IPS DF 6.9 (cell line): ENCODE results near the gene GNAZ.

ENCODE experiments used
- DNase-seq: peaks from one replicate; pipeline ENCODE4 v3.0.0-alpha.2; 2013; ENCODE audit warnings: low read depth, low spot score
- H3K27ac ChIP-seq: one replicate; pipeline ENCODE4 v1.5.1; 2013; ENCODE audit warnings: low read length, control low read depth
- H3K27me3 ChIP-seq: 2 replicates; pipeline ENCODE4 v1.6.1; 2013; ENCODE audit warnings: mild to moderate bottlenecking, low read length; ENCODE audit not compliant: control insufficient read depth, insufficient read depth
- H3K36me3 ChIP-seq: 2 replicates; pipeline ENCODE4 v1.6.1; 2013; ENCODE audit warnings: low read length; ENCODE audit not compliant: control insufficient read depth, insufficient read depth
- H3K4me1 ChIP-seq: 2 replicates; pipeline ENCODE4 v1.6.1; 2013; ENCODE audit warnings: low read length; ENCODE audit not compliant: control insufficient read depth, insufficient read depth
- H3K4me3 ChIP-seq: 2 replicates; pipeline ENCODE4 v1.5.1; 2013; ENCODE audit warnings: mild to moderate bottlenecking, low read length
- H3K9me3 ChIP-seq: 2 replicates; pipeline ENCODE4 v1.6.1; 2013; ENCODE audit warnings: low read length, inconsistent platforms; ENCODE audit not compliant: control insufficient read depth, insufficient read depth
- whole genome bisulfite sequencing: extraction: QIAGEN DNeasy Blood & Tissue Kit; methylation state at CpG from one replicate; pipeline ENCODE4 v1.1.7; 2013; ENCODE audit warnings: mixed read lengths, missing lambda C conversion rate; ENCODE audit not compliant: insufficient read length, insufficient coverage; 5-methylcytosine and 5-hydroxymethylcytosine counted together

GNAZ gene

GRCh38 chr22:23116506-23117263 lies 46.4 kb downstream of the GNAZ start:
- H3K9me3 ChIP-seq: no peaks in the 10 kb centered on the region
- no peak overlapping the region for H3K27ac ChIP-seq
- H3K27me3 ChIP-seq: no peaks in the 10 kb centered on the region
- H3K4me3 ChIP-seq: no peak overlapping the region
- H3K4me1 ChIP-seq: no peaks in the 10 kb centered on the region; the same call in 1 of the 2 replicates
- H3K36me3 ChIP-seq: no peaks in the 10 kb centered on the region; the same call in 1 of the 2 replicates
- WGBS: no CpG with 5 or more reads among the region's 10 CpGs
- no peak for DNase-seq

- Histone ChIP-seq H3K27me3 (no peaks in the 10 kb centered on the region), H3K36me3 (no peaks in the 10 kb centered on the region; the same call in 1 of the 2 replicates), H3K4me1 (no peaks in the 10 kb centered on the region; the same call in 1 of the 2 replicates), H3K9me3 (no peaks in the 10 kb centered on the region), H3K4me3 (no peak overlapping the region), H3K27ac (no peak overlapping the region)
- WGBS: no CpG with 5 or more reads among the region's 10 CpGs
- DNase-seq: no peak
Observed at GRCh38 chr22:23117275-23117674, 47.0 kb downstream of the GNAZ start.

- H3K4me1 ChIP-seq: no peaks in the 10 kb centered on the region; the same call in 1 of the 2 replicates
- no CpG with 5 or more reads among the region's 15 CpGs for WGBS
Observed at GRCh38 chr22:23117891-23118646, 47.8 kb downstream of the GNAZ start.

GRCh38 chr22:23118647-23119493 lies 48.6 kb downstream of the GNAZ start:
- no peaks in the 10 kb centered on the region; the same call in 1 of the 2 replicates for H3K4me1 ChIP-seq
- WGBS: no CpG with 5 or more reads among the region's 7 CpGs
- no peaks in the 10 kb centered on the region for H3K9me3 ChIP-seq
- no peaks in the 10 kb centered on the region; the same call in 1 of the 2 replicates for H3K36me3 ChIP-seq
- no peak overlapping the region for H3K27ac ChIP-seq
- no peak for DNase-seq
- H3K4me3 ChIP-seq: no peak overlapping the region
- no peaks in the 10 kb centered on the region for H3K27me3 ChIP-seq

More at GRCh38 chr22:23117891-23118646, 47.8 kb downstream of the GNAZ start:
- Histone ChIP-seq H3K36me3 (no peaks in the 10 kb centered on the region; the same call in 1 of the 2 replicates), H3K4me3 (no peak overlapping the region), H3K9me3 (no peaks in the 10 kb centered on the region), H3K27ac (no peak overlapping the region), H3K27me3 (no peaks in the 10 kb centered on the region)
- DNase-seq: no peak

- no peak overlapping the region for H3K4me3 ChIP-seq
- no peaks in the 10 kb centered on the region; the same call in 1 of the 2 replicates for H3K4me1 ChIP-seq
- H3K9me3 ChIP-seq: no peaks in the 10 kb centered on the region
- no peaks in the 10 kb centered on the region; the same call in 1 of the 2 replicates for H3K36me3 ChIP-seq
- DNase-seq: no peak
- no peak overlapping the region for H3K27ac ChIP-seq
- no CpG with 5 or more reads among the region's 15 CpGs for WGBS
- no peaks in the 10 kb centered on the region for H3K27me3 ChIP-seq
Observed at GRCh38 chr22:23119494-23120414, 49.4 kb downstream of the GNAZ start.

- no peak for DNase-seq
- Histone ChIP-seq H3K27ac (no peak overlapping the region), H3K4me1 (no peaks in the 10 kb centered on the region; the same call in 1 of the 2 replicates), H3K4me3 (no peak overlapping the region), H3K36me3 (no peaks in the 10 kb centered on the region; the same call in 1 of the 2 replicates), H3K27me3 (no peaks in the 10 kb centered on the region), H3K9me3 (no peaks in the 10 kb centered on the region)
- no CpG with 5 or more reads among the region's 7 CpGs for WGBS
Observed at GRCh38 chr22:23120415-23120899, 50.1 kb downstream of the GNAZ start.

GRCh38 chr22:23121000-23121421 lies 50.7 kb downstream of the GNAZ start:
- no peaks in the 10 kb centered on the region for H3K27me3 ChIP-seq
- H3K4me3 ChIP-seq: no peak overlapping the region
- no peak overlapping the region for H3K27ac ChIP-seq
- H3K4me1 ChIP-seq: no peaks in the 10 kb centered on the region; the same call in 1 of the 2 replicates
- WGBS: no CpG with 5 or more reads among the region's 4 CpGs
- DNase-seq: no peak
- H3K9me3 ChIP-seq: no peaks in the 10 kb centered on the region
- no peaks in the 10 kb centered on the region; the same call in 1 of the 2 replicates for H3K36me3 ChIP-seq

GRCh38 chr22:23121424-23121823 lies 51.1 kb downstream of the GNAZ start:
- H3K27me3 ChIP-seq: no peaks in the 10 kb centered on the region
- WGBS: no CpG with 5 or more reads among the region's 9 CpGs
- H3K27ac ChIP-seq: no peak overlapping the region
- no peaks in the 10 kb centered on the region for H3K9me3 ChIP-seq
- H3K36me3 ChIP-seq: no peaks in the 10 kb centered on the region
- H3K4me1 ChIP-seq: no peaks in the 10 kb centered on the region
- H3K4me3 ChIP-seq: no peak overlapping the region
- no peak for DNase-seq

GRCh38 chr22:23122216-23122957 lies 52.1 kb downstream of the GNAZ start:
- no peak for DNase-seq
- no CpG with 5 or more reads among the region's 13 CpGs for WGBS
- Histone ChIP-seq H3K27ac (no peak overlapping the region), H3K4me1 (no peaks in the 10 kb centered on the region), H3K36me3 (no peaks in the 10 kb centered on the region), H3K4me3 (no peak overlapping the region), H3K27me3 (no peaks in the 10 kb centered on the region), H3K9me3 (no peaks in the 10 kb centered on the region)
